ENCODE data around the gene DGUOK. TPM values are rescaled to one million over a fixed set of nuclear protein-coding genes. Genes with fewer than 3 reads are reported as not detected.

DGUOK gene
- total RNA-seq, 1 experiment from 2014 or later: 111 TPM

DNA sequence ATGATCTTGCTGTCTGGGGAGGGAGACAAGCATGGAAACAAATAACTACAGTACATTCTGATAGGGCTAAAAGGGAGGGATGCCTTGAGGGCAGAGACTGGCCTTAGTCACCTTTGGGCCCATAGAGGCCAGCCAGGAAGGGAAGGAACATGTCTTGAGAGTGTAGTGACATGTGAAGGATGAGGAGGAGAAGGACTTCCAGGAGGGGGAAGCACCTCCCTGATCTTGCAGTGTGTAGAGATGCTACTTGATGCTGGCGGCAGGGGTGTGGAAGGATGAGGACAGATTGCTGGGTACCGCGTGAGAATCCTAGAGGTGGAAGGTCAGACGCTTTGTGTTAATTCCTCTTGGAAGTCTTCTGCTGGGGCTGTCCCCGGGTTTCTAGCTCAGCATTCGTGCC, 71.1 kb downstream of the DGUOK start:
- DNase-seq (ENCODE audit: low spot score): no peak

DNA sequence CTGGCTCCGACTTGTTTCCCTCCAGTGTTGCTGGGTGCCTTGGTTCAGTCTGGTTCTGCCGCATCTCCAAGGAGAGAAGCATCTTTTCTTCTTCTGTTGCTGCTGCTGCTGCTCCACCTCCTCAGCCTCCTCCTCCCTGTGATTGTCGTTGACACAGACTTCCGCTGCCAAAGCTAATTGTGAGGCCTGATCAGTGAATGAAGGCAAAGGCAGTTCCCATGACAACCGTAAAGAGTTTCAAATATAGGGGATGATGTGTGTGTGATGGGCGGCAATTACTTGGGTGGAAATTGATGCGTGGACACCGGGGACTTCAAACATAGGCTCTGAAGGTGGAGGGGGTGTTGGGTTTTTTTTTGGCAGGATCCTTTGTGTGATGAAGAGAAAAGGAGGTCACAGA, 71.8 kb downstream of the DGUOK start:
- DNase-seq (ENCODE audit: low spot score): no peak

DNA sequence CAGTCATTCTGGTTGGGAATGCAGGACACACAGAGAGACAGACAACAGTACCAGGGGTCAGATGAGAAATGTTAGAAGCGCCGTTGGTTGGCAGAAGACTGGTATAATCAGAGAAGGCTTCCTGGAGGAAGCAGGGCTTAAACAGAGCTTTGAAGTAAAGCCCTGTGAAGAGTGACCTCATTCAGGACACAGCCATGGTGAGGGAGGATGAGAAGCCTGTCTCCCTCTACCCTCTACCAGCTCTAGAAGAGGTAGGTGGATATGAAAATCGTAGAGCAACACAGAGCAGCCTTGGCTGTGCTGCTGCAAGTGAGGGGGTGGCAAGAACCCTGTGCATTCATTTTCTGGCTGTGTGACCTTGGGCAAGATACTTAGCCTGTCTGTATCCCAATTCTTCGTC, 72.3 kb downstream of the DGUOK start:
- no peak for DNase-seq (ENCODE audit: low spot score)

DNA sequence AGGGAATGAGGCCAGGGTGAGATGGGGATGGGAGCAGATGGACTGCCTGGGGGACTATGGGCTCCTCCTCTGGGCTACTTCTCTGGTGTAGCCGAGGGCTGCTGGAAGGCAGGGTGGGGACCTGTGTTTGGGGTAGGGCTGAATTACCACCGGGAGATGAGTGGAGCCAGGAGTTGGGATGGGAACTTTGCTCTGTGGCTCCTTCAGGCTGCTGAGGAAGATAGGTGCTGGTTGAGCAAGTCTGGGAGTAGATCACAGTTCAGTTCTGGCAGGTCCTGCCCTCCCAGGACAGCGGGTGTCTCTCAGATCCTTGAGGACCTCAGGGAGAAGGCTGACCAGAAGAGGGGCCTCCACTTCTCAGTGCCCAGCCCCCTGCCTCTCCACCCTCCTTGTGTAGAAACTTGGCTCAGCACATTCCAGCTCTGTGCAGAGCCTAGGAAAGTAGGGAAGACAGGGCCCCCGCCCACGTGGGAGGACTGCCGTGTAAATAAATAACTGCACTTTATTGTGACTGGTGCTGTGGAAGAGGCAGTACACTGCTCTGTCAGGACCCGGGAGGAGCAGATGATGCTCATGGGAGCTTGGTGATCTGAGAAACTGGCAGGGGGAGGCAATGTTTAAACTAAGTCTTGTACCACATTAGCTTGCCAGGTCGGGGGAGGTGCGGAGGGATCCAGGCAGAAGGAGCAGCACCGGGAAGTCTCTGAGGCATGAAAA, 73.4 kb downstream of the DGUOK start:
- no peak for DNase-seq (ENCODE audit: low spot score)

DNA sequence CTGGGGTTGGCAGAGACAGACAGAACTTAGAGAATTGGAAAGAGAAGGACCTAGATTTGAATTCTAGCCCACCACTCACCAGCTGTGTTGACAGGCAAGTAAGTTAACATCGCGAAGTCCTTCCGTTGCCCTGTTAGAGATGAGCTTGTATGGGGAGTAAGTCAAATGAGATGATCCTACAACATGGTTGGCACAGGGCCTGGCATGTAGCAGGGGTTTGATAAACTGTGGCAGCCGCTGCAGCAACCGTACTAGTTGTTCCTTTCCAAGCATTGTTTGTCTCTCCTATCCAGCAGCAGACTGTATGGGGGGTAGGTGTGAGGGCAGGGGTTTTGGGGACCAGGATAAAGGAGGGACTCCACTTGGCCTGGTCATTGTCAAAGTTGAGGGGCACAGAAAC, 74.0 kb downstream of the DGUOK start:
- no peak for DNase-seq (ENCODE audit: low spot score)

DNA sequence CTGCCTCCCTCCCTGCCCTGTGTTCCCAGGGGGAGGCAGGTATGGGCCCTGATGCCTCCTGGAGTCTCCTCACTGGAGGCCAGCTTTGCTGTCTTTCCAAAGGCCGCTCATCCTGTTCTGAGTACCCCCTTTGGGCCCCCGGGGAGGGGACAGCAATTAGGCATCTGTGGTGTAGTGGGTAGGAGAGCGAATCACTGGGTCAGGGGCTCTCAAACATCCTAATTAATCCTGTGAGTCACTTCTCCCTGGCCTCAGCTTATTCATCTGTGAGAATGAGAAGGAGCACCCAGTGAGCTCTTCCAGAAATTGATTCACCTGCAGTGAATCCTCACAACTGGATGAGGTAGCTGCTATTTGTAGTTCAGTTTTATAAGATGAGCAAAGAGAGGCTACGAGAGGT, 74.4 kb downstream of the DGUOK start:
- peak; percentile 39 for DNase-seq (ENCODE audit: low spot score)

DNA sequence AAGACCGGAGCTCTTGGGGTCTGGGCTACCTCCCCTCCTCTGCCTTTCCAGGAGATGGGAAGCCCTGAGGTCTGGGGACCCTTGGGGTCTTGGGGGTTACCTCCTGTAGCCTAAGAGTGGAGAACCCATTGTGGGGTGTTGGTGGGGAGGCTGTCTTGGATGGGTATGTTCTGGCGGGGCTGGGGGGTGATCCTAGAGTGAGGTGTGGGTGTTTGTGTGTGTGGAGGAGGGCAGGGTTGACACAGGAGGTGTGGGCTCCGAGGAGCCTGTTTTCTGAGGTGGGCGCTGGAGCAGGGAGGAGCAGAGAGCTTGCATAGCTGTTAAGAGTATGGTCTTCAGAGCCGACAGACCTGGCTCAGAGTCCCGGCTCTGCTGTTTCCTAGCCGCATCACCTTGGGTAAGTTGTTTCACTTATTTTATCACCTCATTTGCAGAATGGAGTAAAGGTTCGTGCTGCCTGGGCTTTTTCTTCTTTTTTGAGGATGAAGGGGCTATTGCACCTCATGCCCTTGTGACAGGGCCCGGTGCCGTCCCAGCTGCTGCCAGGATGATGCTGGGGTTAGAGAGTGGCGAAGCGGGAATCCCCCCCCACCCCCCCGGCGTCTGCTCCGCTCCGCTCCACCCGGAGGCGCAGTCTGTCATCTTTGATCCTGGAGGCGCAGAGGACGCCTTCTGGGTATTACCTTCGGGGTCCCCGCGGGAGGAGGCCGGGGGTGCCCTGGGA, 75.3 kb downstream of the DGUOK start:
- DNase-seq (ENCODE audit: low spot score): no peak

DNA sequence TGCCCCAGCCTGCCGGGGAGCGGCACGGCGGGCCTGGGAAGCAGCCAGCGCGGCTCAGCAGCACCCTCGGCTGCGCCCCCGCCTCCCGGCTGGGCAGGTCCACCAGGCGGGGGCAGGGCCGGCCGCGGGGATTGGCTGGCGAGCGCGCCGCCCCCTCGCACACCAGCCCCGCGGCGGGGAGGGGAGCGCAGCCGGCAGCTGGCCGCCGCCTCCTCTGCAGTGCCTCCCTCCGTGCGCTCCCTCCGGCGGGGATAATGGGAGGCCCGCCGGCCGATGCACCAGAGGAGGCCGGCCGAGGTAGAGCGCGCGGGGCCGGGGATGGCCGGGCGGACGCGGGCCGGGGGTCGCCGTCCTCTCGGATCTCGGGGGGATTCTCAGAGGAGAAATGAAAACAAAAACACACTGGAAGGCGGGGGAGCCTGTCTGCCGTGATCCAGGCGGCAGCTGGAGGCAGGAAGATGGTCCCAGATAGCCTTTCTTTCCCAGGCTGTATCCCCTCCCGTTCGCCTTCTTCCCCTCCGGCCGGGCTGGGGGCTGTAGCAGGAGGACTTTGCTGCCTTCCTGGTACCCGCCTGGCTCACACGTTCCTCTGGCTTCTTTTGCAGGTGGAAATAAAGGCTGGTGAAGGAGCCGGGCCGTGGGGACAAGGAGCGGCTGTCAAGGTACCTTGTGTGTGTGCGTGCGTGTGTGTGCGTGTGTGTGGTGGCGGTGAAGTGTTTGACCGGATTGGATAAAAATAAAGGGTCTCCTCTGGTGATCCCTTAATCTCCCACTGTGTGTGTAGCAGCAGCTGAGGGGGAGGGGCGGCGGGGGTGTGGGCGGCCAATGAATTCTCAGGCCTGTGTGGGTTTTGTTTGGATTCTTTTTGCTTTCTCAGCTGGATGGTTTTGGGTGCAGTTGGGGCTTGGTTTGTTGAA, 76.1 kb downstream of the DGUOK start:
- DNase-seq (ENCODE audit: low spot score): peak; percentile 61

DNA sequence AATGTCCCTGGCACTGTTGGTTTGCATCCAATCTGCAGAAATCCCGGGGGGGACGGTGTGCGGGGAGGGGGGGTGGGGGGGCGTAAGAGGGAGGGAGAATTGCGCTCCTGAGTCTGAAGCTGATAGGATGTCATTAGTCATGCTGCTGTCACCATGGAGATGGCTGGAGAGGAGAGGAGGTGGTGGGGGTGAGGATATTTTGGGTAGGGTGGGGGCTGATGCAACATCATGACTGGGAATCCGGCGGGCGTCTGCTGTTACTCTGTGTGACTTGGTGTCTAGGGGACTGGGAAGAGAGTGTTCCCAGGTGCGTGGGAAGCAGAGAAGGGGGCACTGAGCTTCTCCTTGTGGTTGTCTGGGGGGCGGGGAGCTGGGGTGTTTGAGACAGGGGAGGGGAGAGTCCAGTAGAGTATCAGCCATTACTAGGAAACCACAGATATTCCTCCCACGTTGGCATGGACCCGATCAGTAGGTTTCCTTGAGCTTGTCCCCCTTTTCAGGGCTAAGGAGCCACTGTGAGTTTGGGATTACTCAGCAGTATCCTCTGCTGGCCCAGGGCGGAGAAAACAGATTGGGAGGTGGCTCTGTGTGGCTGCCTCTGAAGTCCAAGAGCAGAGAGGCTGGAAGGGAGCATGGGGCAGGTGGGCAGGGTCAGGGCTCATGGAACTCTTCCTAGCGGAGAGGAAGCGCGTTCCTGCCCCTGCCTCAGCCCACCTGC, 77.0 kb downstream of the DGUOK start:
- DNase-seq (ENCODE audit: low spot score): peak; percentile 74

DNA sequence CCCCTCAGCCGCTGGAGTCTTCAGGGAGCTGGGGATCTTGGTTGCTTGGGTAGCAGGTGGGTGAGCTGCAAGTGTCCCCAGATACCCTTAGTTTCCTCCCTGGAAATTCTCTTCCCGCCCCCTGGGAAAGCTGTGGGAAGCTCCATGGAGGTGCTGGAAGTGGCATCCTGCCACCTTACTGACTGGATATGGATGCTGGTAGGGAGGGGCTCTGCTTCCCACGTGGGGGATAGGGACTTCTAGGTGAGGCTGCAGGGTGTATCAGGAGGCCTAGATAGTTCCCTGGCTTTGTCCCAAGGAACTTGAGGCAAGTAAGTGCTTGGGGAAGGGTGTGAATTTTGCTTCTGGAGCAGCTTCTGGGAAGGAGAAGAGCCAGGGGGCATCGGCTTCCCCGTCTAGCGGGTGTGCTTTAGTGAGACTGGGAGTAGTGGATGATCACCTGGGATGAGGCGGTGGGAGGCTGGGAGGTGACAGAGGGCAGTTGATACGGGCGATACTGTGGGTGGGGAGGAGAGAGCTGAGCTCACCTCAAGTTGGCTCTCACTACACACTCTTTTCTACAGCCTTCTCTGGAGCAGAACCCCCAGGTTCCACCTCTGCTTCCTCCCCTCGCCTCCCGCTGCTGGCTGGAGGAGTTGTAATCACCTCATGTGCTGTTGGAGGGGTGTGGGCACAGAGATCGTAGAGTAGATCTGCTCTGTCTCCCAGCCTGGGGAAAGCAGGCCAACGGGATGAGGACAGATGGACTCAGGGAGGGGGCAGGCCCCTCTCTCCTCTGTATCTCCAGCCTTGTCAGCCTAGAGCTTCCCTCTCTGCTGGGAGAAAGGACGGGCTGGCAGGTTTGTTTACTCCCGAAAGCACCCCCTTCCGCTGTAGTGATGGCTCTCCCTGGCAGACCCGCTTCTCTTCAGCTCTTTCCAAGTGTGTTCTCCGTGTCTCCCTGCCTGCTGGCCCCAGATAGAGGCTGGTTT, 77.8 kb downstream of the DGUOK start:
- no peak for DNase-seq (ENCODE audit: low spot score)

DNA sequence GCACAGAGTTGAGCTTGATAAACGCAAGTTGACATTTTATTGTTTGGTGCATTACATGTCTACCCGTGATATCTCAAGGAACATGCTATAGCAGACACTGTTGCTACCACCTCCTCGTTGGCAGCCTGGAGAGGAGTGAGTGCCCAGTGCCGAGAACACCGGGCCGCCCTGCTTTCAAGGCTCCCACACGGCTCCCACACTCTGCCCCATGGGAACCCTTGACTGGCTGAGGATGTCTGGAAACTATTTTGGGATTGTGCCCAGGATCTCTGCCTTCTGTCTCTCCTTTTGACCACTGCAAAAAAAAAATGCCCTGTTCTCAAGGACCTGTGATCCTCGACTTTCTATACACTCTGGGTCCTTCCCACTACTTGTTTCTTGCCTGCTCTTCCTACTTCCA, 79.1 kb downstream of the DGUOK start:
- no peak for DNase-seq (ENCODE audit: low spot score)

DNA sequence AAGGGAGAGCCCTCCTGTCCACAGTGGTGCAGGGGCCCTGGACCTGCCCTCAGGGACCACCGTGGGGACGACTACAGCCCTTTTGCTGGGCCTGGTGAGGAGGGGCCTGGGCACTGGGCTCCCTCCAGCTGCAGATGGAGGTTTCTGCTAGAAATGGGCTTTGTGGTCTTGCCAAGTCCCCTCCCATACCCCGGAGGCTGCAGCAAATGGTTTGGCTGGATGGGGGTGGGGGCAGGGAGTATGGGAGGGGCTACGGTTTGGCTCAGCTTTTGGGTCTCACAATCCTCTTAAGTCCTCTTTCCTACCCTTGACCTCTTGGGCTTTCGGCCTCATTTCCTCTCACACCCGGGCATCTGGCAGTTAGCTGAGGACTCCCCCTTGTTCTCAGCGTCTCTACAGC, 79.8 kb downstream of the DGUOK start:
- no peak for DNase-seq (ENCODE audit: low spot score)

DNA sequence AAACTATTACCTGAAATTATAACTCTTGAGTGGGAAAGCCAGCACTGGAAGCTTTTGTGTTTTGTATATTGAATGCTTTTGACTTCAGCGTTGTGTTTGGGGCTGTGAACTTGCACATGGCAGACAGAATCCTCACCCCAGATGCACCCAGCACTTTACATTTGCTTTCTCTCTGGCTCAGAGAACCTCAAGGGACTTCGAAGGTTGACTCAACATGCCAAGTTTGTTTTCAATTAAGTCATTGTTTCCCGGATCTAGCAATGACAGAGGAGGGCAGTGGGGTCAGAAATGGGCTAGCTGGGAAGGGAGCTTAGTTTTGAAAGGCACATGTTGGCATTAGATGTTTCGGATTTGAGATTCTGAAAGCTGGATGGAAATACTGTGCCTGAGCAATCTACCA, 80.4 kb downstream of the DGUOK start:
- DNase-seq (ENCODE audit: low spot score): no peak

DNA sequence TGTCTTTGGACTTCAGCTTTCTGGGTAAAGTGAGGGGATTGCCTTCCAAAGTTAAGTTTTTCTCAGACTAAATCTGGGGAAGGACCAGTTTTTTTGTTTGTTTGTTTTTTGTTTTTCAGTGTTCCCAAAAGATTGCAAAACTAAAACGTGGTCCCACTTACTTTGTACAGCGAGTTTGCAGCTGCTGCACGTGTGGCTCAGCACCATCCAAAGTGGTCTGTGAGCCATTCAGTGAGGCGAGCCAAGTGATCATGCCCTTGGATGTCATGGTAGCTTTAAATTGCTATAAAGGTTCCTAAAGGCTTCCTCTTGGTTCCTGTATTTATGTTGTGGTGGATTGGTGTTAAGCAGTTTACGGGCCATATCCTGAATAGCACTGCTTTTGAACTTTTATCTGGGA, 81.0 kb downstream of the DGUOK start:
- no peak for DNase-seq (ENCODE audit: low spot score)

Other genes starting within 250 kb of the DGUOK start
- 105 and 129 TPM in 2 replicates for gene TPRKB, start 189.5 kb upstream of the DGUOK start, total RNA-seq (2014; rRNA removed; shearing (Covaris generic))
- gene DUSP11, start 146.8 kb upstream of the DGUOK start, total RNA-seq (2014; rRNA removed; shearing (Covaris generic)): 41.0 and 43.7 TPM in 2 replicates
- not detected in 2 replicates for gene C2orf78, start 142.7 kb upstream of the DGUOK start, total RNA-seq (2014; rRNA removed; shearing (Covaris generic))
- 8.0 and 9.4 TPM in 2 replicates for gene STAMBP, start 97.9 kb upstream of the DGUOK start, total RNA-seq (2014; rRNA removed; shearing (Covaris generic))
- not detected in 2 replicates for gene ACTG2, start 33.9 kb upstream of the DGUOK start, total RNA-seq (2014; rRNA removed; shearing (Covaris generic))
- 6.5 and 9.9 TPM in 2 replicates for gene TET3, start 58.0 kb downstream of the DGUOK start, total RNA-seq (2014; rRNA removed; shearing (Covaris generic))
- gene BOLA3, start 221.0 kb downstream of the DGUOK start, total RNA-seq (2014; rRNA removed; shearing (Covaris generic)): 135 and 238 TPM in 2 replicates